ENCODE measurements around the gene ROPN1.

DNA sequence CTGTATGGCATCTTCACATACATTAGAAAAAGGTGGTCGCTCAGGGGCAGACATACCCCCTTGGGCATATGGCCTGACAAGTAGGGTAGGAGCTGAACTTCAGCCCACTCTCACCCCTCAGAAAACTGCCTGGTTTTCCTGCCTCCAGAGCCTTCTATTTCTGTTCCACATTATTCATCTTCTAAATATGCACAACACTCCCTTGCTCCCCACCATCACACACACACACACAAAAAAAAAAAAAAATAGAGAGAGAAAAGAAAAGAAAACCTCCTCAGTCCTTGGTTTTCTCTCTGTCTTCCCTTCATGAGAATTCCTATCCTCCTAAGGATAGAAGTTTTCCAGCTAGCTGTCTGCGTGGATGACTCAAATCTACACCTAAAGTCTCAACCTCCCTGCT, 5.6 kb upstream of the ROPN1 start:
- TF ChIP-seq CTCF (IDR thresholded peaks at IDR 0.05; ENCODE audit: low read length) (no peak), EZH2 (optimal IDR thresholded peaks at IDR 0.05; ENCODE audit: low read depth, low read length) (no peak), EZH2phosphoT487 (IDR thresholded peaks at IDR 0.05; ENCODE audit: low read length) (no peak)
